ENCODE measurements around the gene ZFHX2. TPM values are rescaled to one million over a fixed set of nuclear protein-coding genes. Genes with fewer than 3 reads are reported as not detected.

The ZFHX2 gene
- total RNA-seq, 4 donors from 2014 or later: 0.19 to 0.49 (median 0.27) TPM

GRCh38 chr14:23518709-23519108, 32.9 kb downstream of the ZFHX2 start:
- 76 to 81% methylated on average over 4 of the region's 4 CpGs for WGBS, 2 donors
- no peak overlapping the region for H3K4me3 ChIP-seq (ENCODE audit: low read depth, poor library complexity, severe bottlenecking)
- intact Hi-C loops (cut with DNase I; ENCODE audit: low total_unique reads): no loop called here
- DNase-seq (ENCODE audit: low spot score in 2 of 2): no peak
- no peak for TF ChIP-seq POLR2A (IDR thresholded peaks at IDR 0.05)
- no peak for TF ChIP-seq CTCF (IDR thresholded peaks at IDR 0.05)

GRCh38 chr14:23517650-23518326, 33.8 kb downstream of the ZFHX2 start:
- intact Hi-C loops (cut with DNase I; ENCODE audit: low total_unique reads): no loop called here
- no peak for DNase-seq (ENCODE audit: low spot score in 2 of 2)
- no peak overlapping the region for H3K4me3 ChIP-seq (ENCODE audit: low read depth, poor library complexity, severe bottlenecking)
- TF ChIP-seq POLR2A (IDR thresholded peaks at IDR 0.05): no peak
- TF ChIP-seq CTCF (IDR thresholded peaks at IDR 0.05): no peak
- 85 to 90% methylated on average over 6 of the region's 6 CpGs for WGBS, 2 donors

- intact Hi-C loops (cut with DNase I; ENCODE audit: low total_unique reads): no loop called here
- no peak overlapping the region for H3K4me3 ChIP-seq (ENCODE audit: low read depth, poor library complexity, severe bottlenecking)
- DNase-seq (ENCODE audit: low spot score in 2 of 2): no peak
- TF ChIP-seq CTCF (IDR thresholded peaks at IDR 0.05) (no peak), POLR2A (IDR thresholded peaks at IDR 0.05) (no peak)
- 46 to 60% methylated on average over 3 of the region's 3 CpGs for WGBS, 2 donors
Observed at GRCh38 chr14:23514644-23514957, 37.0 kb downstream of the ZFHX2 start.

GRCh38 chr14:23513818-23514643, 37.5 kb downstream of the ZFHX2 start:
- no peak for DNase-seq (ENCODE audit: low spot score in 2 of 2)
- no peak overlapping the region for H3K4me3 ChIP-seq (ENCODE audit: low read depth, poor library complexity, severe bottlenecking)
- intact Hi-C loops (cut with DNase I; ENCODE audit: low total_unique reads): no loop called here
- no peak for TF ChIP-seq POLR2A (IDR thresholded peaks at IDR 0.05)
- no peak for TF ChIP-seq CTCF (IDR thresholded peaks at IDR 0.05)
- 46 to 61% methylated on average over 8 of the region's 8 CpGs for WGBS, 2 donors

GRCh38 chr14:23513005-23513817, 38.4 kb downstream of the ZFHX2 start:
- no peak for DNase-seq (ENCODE audit: low spot score in 2 of 2)
- WGBS, 2 donors: 62 to 67% methylated on average over 24 to 25 of the region's 25 CpGs
- intact Hi-C loops (cut with DNase I; ENCODE audit: low total_unique reads): no loop called here
- H3K4me3 ChIP-seq (ENCODE audit: low read depth, poor library complexity, severe bottlenecking): no peak overlapping the region
- TF ChIP-seq POLR2A (IDR thresholded peaks at IDR 0.05) (no peak), CTCF (IDR thresholded peaks at IDR 0.05) (no peak)
